HG03460 (cell line): ENCODE results near the gene SUOX.
"Not testable (repeated sequence)": the region's sequence is repeated elsewhere in the genome, so short reads cannot be mapped to it uniquely, and the experiment has no call there.

Experiments
- ATAC-seq: cut with Tn5 transposase; IDR thresholded peaks from one replicate; pipeline ENCODE4 v1.9.1; 2021; ENCODE audit not compliant: unreplicated experiment

Gene SUOX

DNA sequence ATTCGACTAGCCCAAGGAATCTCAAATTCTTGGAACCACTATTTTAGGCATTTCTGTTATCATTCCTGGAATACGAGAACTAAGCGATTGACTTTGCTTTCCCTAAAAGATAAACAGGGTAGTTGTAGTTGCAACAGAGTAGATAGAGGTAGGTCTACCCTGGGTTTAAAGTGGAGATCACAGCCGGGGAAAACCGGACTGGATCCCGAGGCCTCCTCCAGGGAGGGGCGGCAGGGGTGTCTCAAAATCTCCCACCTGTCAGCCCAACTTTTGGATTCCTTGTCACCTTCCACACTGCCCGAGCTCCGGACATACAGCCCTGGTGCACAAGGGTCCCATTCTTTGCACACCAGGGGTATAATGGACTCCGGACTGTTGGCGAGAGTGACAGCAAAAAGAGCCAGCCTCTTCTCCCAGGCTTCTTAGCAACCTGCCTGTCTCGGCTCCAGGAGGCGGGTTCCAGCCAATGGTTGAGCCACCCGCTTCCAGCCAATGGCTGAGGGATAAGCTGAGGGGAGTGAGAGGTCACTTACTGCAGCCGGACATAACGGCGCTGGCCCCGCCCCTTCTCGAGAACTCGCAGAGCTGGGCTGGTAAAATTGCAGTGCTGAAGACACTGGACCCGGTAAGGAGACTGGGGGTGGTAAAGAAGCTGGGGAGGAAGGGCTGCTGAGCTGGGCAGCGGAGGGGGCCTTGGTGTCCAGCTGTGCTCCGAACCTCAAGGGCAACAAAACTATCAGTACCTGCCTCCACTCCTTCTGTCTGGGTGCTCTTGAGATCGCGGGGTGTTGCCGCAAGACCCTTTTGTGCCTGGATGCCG lies at the start of gene SUOX:
Gene SUOX, plus strand, starts transcription at position 562 of the 820 bp plus-strand sequence. CDS start 4,946 bp downstream, outside the sequence.
- peak; percentile 99 for ATAC-seq

DNA sequence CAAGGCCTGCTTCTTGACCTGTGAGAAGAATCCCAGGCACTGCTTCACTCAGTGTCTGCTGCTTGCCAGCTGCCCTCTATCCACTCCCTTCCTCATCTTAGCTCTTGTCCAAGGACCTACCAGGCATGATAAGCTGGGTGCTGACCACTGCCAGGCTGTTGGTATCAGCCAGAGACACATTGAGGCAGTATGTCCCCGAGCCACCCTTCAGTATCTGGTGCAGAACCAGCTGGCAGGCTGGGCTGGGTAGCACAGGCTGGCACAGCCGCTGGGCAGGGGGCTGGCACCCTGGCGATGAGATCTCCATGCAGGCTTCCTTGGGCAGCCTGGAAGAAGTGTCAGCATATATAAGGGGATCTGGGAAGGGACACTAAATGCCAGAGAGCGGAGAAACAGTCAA lies 41.7 kb upstream of the SUOX start:
- ATAC-seq = no peak

DNA sequence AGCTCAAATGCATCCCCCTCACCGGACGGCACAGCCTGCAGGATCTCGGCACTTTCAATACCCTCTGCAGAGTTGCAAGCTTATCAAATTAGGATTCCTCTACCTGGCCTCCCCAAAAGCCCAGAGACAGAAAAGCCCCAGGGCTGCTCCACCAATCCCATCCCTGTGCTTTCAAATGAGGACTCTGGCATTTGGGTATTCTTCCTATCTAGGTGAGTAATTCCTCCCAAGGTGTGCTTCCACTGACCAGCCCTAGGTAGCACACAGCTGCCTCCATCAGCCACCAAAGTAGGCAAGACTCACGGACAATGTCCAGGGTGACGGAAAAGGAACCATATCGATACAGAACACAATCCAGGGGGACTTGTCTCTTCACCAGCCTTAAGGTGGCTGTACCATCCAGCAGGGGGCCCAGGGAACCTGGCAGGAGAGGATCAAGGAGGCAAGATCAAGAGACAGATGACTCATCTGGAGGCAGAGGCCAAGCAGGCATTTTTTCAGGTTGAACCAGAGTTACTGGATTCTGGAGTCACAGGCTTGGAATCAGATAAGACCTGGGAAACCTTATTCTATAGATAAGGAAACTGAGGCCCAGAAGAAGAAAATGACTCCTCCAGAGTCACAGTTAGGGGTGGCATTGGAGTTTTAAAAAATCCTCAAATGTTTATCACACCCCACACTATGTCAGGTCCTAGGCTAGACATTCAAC lies 41.1 kb upstream of the SUOX start:
- ATAC-seq = no peak

DNA sequence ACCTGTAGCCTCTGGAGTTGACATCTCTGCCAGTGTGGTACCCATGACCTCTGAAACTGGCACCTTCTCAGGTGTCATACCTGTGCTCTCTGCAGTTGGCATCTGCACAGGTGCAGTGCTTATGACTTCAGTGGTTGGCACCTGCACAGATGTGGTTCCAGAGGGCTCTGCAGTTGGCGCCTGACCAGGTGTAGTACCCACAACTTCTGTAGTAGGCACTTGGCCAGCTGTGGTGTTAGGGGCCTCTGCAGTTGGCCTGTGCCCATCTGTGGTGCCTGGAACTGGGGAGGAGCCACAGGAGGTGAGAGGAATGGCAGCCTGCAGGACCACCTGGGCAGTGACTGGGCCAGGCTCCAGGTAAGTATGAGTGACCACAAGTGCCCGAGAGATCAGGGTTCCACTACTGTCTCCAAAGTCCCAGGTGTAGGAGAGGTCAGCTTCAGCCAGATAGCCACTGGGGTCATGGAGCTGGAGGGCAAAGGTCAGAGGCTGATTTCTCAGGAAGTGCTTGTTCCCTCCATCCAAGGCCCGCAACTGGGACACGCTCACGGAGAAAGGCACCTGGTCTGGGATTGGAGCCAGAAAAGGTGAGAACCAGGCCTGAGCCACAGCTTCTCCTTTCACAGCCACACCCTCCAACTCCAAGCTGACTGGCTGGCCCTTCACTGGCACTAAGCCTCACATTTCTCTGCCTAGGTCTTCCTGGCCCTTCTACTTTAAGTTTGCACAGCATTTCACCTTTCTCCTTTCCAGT lies 39.8 kb upstream of the SUOX start:
- ATAC-seq = no peak

DNA sequence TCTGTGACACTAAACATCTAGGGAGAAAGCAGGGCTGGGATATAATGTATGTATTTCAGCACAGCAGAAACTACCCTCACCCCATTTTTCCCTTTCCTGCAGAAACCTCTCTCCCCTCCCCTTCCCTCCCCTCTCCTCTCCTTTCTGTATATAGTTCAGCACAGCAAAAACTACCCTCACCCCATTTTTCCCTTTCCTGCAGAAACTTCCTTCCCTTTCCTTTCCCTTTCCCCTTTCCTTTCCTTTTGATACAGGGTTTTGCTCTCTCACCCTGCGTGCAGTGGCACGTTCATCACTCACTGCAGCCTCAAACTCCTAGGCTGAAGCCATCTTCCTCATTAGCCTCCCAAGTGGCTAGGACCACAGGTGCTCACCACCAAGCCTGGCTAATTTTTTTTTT lies 33.3 kb upstream of the SUOX start:
- no peak for ATAC-seq

DNA sequence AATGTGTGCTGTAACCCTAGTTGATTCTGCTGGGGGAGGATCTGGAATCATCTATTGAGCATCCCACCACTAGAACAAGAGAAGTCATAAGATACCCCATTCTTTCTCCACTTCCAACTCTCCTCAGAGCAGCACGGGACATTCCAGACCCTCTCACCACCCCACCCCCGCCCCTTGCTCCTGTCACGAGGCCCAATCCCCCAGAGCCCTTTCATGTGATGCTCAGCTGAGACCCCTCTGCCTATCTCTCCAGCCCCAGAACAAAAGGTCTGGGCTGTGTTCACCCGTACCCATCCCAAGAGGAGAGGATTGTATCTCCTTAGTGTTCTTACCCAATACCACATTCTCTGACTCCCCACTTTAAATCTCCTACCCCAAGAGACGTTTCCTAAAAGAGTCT lies 31.8 kb upstream of the SUOX start:
- no peak for ATAC-seq

DNA sequence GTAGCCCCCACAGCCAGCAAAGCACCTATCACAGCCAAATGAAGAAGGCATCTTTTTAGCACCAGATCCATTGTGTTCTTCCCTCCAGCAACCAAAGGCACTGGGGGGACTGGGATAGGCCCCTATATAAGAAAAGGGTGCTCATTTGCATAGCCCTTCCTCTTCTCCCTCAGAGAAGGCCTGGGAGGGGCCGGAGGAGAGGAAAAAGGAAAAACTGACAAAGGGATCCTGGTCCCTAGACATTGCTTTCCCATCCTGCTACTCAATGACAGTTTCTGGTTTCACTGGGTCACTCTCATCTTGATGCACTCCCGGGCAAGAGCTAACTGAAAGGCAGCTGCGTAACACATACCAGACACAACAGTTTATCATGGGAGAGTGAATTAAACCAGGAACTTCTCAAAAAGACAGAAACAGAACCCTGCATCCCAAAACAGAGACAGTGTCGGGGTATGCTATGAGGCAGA lies 31.1 kb upstream of the SUOX start, which contains the start of gene PMEL:
Gene PMEL, minus strand, starts transcription at position 102 of the 467 bp plus-strand sequence. Its CDS starts 31 bp downstream, at position 71.
- no peak for ATAC-seq

DNA sequence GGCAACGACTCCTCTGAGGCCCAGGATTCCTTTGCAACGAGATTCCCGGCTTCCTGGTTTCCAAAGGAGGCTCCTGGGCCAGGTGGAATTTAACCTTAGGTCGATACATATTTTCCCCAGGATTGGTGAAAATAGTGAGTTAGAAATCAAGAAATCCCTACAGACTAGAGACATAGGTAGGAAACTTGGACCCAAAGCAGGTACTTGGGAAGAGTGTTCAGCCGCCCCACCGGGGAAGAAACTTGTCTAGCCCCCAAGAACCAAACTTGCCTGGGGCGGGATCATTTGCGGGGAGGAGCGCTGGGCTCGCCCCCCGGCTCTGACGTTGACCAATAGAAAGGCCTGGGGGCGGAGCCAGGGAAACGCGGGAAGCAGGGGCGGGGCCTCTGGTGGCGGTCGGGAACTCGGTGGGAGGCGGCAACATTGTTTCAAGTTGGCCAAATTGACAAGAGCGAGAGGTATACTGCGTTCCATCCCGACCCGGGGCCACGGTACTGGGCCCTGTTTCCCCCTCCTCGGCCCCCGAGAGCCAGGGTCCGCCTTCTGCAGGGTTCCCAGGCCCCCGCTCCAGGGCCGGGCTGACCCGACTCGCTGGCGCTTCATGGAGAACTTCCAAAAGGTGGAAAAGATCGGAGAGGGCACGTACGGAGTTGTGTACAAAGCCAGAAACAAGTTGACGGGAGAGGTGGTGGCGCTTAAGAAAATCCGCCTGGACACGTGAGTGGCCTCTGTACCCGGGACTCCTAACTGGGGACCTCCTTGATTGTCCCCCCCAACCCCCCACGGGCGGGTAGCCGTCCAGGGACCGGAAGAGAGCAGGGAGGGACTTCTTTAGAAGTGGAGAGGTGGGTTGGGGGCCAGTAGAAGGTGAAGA lies 30.4 kb upstream of the SUOX start, which contains the start of gene CDK2:
Gene CDK2, plus strand, starts transcription at position 423 of the 874 bp plus-strand sequence. Its CDS starts 179 bp downstream, at position 602.
- peak; percentile 95 for ATAC-seq

DNA sequence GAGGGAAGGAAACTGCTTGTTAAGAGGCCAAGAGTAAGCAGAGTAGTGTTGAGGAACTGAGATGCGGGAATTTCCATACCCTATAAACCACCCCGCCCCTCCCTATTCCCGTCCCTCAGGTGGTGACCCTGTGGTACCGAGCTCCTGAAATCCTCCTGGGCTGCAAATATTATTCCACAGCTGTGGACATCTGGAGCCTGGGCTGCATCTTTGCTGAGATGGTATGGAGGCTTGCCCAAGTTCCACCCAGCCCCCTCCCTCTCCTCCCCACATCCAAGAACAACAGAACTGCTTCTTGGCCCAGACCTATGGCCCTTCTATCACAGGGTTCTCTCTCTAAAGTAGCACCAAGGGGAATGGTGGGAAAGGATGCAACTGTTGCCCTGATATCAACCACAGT lies 27.7 kb upstream of the SUOX start:
- ATAC-seq = no peak

DNA sequence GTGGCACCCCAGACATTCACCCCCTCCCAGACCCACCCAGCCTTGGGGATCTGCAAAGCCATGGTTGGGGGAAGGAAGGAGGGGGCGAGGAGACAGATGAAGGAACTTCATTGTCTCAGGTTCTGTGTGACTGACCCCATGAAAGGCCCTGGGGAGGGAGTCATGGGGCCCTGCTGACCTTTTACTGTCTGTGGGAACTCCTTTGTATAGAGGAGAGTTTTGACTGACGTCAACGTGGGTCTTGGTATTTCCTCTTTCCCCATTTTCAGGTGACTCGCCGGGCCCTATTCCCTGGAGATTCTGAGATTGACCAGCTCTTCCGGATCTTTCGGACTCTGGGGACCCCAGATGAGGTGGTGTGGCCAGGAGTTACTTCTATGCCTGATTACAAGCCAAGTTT lies 26.3 kb upstream of the SUOX start:
- ATAC-seq = no peak

DNA sequence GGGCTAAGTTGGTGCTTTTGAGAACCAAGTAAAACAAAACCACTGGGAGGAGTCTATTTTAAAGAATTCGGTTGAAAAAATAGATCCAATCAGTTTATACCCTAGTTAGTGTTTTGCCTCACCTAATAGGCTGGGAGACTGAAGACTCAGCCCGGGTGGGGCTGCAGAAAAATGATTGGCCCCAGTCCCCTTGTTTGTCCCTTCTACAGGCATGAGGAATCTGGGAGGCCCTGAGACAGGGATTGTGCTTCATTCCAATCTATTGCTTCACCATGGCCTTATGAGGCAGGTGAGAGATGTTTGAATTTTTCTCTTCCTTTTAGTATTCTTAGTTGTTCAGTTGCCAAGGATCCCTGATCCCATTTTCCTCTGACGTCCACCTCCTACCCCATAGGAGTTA lies 25.0 kb upstream of the SUOX start:
- no peak for ATAC-seq

DNA sequence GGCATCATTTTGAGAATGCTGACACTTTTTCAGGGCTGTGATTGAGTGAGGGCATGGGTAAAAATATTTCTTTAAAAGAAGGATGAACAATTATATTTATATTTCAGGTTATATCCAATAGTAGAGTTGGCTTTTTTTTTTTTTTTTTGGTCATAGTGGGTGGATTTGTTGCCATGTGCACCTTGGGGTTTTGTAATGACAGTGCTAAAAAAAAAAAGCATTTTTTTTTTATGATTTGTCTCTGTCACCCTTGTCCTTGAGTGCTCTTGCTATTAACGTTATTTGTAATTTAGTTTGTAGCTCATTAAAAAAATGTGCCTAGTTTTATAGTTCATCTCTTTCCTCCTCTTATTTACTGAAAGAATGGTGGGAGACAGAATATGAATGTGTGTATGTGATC lies 24.6 kb upstream of the SUOX start:
- ATAC-seq = no peak

DNA sequence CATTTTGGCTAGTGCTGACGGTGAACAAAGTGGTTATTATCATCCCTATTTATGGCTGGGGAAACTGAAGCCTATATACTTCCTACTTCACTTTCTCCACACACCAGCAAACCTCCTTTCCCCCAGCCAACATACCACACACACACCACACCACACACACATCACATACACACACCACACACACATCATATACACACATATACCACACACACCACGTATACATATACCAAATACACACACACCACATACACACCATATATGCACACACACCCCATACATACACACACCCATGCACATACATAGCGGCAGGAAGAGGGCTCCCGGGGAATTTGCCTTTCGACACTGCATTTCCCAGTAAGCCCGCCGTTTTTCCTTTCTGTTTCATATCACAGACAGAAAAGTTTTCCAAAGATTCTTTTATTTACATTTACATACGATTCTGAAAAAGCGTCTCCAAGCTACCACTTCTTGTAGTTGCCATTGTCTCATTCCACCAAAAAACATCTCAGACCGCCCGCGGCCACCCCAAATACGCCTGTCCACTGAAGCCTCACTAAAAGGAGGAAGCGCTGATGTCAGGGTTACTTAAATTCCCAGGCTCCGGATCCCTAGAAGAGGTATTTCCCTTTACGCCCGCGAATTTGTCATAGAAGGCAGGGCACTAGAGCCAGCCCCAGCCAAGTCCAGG lies 24.0 kb upstream of the SUOX start:
- no peak for ATAC-seq

DNA sequence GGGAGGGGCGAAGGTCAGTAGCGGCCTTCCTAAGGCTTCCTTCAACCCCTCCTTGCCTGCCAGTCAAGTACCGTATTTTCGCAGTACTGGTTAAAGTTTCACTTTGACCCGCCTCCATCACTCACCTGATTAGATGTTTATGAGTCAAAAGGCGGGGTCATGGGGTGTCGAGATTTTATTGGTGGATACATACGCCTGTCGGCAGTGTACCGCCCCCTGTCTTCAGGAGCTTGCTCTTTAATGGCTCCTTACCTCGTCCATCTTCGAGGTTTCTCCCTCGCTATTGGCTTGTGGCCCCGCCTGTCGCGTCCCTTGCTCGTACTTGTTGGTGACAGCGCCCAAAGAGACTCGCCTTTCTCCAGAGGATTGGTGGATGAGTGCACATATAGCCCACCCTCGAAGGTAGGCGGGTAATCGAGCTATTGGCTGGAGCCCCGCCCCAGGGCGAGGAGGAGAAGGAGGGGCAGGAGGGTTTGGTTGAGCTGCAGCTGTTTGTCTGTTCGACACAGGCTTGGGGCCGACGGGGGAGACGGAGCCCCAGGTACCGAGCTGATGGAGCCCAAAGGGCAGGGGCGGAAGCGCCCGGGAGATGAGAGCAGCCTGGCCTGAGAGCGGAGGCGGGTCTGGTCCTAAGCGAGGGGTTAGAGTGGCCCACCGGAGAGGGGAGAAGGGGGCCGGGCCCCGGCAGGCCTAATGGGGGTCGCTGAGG lies 23.3 kb upstream of the SUOX start, which contains the start of gene RAB5B:
Gene RAB5B, plus strand, starts transcription at position 480 of the 709 bp plus-strand sequence. CDS start 12,883 bp downstream, outside the sequence.
- peak; percentile 92 for ATAC-seq

DNA sequence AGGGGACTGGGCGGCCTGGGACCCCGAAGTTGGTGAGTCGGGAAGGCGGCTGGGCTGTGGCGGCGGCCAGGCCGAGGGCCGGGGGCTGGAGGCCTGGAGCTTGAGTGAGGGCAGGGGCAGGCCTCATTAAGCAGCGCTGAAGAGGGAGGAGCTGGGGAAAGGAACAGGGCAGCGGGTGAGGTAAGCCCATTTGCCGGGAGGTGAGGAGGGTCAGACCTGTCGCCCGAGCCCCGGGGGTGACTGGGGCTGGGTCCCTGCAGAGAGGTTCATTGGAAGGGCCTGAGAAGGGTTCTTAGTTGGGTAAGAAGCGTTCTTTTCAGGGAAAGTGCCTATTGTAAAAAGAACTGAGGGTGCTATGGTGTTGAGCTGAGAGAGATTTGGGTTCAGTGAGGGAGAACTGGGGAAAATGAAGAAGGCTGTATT lies 22.8 kb upstream of the SUOX start:
- peak; percentile 19 for ATAC-seq

DNA sequence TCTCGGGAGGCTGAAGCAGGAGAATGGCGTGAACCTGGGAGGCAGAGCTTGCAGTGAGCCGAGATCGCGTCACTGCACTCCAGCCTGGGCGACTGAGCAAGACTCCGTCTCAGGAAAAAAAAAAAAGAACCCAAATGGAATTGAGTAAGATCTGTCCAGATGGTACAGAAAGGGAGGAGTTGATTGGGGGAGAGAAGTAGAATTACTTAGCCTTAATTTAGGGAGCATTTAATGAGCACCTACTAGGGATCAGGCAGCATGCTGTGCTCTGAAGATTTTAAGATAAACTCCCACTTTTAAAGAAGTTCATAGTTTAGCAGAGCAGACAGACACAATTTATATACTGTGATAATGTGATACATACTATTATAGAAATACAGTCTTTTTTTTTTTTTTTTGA lies 18.7 kb upstream of the SUOX start:
- ATAC-seq = no peak

DNA sequence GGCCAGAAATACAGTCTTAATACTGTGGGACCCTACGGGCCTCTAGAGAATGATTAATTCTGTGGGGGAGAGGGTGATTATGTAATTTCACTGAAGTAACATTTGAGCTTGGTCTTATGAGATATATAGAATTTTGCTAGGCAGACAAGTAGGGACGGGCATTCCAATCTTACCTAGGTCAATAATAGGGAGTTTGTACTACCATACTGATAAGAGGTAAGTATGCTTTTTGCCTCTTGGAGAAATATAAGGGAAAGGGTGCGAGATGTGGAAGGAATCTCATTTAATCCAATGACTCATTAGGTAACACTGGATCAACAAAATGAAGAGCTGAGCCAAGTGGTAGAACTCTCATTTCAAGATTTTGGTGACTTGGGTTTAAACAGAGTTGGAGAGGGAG lies 18.0 kb upstream of the SUOX start:
- no peak for ATAC-seq

DNA sequence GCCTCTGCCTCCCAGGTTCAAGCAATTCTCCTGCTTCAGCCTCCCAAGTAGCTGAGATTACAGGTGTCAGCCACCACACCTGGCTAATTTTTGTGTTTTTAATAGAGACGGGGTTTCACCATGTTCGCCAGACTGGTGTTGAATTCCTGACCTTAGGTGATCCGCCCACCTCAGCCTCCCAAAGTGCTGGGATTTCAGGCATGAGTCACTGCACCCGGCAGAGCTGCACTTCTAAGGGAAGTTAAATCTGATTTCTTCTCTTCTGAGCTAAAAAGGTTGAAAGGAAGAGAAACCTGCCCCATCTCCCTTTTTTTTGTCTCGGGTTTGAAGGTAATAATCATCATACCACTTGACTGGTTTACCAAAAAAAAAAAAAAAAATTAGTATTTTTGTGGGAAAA lies 15.2 kb upstream of the SUOX start:
- not testable (repeated sequence) for ATAC-seq
